Heart left ventricle (tissue), 13 donors: ENCODE measurements around the gene CCDC187.

Experiments
- CTCF ChIP-seq, 12 donors: fragments of 200-600 bp; sonication (generic) in 4 of 12; IDR thresholded peaks; one replicate each; pipeline versions ENCODE4 v1.5.0 to v1.8.0; 2018 to 2022; ENCODE audit warnings: antibody characterized with exemption in 12 of 12, mild to moderate bottlenecking in 5 of 12
- POLR2A ChIP-seq, 2 donors: fragments of 450-650 bp; IDR thresholded peaks; one replicate each; pipeline ENCODE4 v1.6.1; 2017; ENCODE audit warnings: antibody characterized with exemption in 2 of 2, mild to moderate bottlenecking in 2 of 2, moderate library complexity in 2 of 2
- donor health status: ischemic (EF 13 %, LVEDD 7.1; RV severe dilation, severe dysfunction).
- donor health status: DM: no; HTN: yes; CAD: no.
- donor health status: DM: no; HTN: no; CAD: no.
- donor health status: ischemic (EF 25% LVEDD 6.9; RV normal size, moderate dysfunction).
- donor health status: ischemic (EF 25% LVEDD 5.7; RV mildly dilated, moderate dysfunction).
- donor health status: ischemic (EF 35%, LVEDD 5.7; RV mildly dilated, moderate dysfunction).
- donor health status: nonischemic (EF 11% LVEDD 7.7; RV severe dilation, severe dysfunction).
- donor health status: DM: yes; HTN: yes; CAD: no.
- donor health status: PGD.
- donor health status: ischemic (EF 29% LVEDD 5.4; RV normal size, mild dysfunction).
- donor health status: nonischemic (EF 23%, LVEDD 6.1; RV moderate dilation, normal function).

- TF ChIP-seq POLR2A (IDR thresholded peaks at IDR 0.05) (no peak), CTCF (IDR thresholded peaks at IDR 0.05) (peak; percentile 77 to 90 (median 82))
Measured at GRCh38 chr9:136283291-136284235, 20.3 kb downstream of the CCDC187 start.
